HG03571 (cell line): ENCODE data around the gene SLC25A47.

ENCODE experiments used
- ATAC-seq: cut with Tn5 transposase; IDR thresholded peaks from one replicate; pipeline ENCODE4 v1.9.1; 2021; ENCODE audit not compliant: unreplicated experiment

The SLC25A47 gene

DNA sequence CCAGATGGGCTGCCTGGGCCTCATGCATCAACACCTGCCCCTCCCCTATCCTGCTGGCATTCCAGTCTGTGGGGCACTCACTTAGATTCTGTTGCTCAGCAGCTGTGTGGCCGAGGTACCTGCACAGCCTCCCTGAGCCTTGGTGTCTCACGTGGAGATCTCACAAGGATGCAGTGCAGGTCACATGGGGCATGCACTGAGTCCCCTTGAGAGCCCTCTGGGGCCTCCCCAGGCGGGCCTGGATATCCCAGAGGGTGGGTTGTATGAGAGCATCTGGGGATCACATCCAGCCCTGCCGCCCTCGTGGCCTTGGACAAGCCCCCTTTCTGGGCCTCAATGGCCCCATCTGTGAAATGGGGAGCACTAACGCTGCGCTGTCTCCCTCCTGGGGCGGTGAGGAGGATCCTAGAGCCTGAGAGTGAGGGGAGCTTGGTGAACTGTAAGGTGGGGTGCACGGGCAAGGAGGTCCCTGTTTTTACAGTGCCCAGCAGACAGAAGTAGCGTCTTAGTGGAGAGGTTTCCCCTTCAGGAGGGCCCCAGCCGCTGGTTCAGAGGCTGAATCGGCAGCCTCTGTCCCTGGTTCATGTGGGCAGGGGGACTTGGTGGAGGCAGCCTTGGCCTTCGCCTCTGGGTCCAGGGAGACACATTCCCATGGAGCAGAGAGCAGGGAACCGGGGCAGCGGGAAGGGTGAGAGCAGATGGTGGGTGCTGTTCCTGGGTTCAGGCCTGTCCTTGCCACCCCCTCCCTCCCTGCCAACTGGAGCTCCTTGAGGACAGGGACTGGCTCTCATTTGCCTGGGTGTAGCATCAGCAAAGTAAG, 791 bp upstream of the SLC25A47 start:
- ATAC-seq, result no peak

DNA sequence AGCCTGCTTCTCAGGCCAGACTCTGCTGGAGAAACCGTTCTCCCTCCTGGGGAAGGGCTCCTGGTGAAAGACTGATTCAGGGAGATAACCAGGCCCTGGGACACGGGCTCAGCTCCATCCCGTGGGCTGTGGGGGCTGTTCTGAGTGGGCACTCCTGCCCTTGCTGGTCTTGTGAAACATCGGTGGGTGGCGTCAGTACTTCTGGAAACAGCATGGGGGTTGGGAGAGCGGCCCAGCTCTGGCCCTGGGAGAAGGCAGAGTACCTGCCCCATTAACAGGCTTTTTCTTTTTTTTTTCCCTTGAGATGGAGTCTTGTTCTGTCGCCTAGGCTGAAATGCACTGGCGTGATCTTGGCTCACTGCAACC, 786 bp downstream of the SLC25A47 start:
- no peak for ATAC-seq

DNA sequence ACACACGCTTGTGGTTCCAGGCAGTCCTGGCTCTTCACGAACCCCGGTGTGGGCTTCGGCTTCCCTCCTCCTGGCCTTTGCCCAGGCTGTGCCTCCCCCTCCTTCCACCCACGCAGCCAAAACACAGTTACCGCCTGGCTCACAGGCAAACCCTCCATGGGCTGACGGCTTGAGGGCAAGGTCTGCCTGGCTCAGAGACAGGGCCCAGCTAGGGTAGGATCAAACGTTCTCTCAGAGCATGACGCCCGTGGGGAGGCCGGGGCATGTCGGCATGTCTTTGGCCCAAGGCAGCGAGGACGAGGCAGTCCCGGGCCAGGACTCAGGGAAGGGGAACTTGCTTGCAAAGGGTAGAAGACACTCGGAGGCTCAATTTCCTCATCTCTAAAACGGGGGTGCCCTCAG, 2.1 kb downstream of the SLC25A47 start:
- ATAC-seq, result no peak

DNA sequence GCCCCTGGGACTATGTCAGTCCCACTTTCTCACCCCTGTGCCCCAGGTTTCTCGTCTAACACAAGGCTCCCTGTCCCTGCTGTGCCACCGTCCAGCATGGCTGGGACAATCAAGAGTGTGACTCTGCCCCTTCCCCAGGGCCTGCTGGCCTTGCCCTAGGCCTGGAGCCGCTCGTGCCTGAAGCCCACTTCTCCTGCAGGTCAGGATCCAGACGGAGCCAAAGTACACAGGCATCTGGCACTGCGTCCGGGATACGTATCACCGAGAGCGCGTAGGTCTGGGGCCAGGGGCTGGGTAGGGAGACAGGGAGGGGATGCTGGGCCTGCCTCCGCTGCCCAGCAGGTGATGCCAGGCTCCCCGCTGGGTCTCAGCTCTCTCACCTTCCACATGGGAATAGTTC, 2.8 kb downstream of the SLC25A47 start:
- no peak for ATAC-seq

DNA sequence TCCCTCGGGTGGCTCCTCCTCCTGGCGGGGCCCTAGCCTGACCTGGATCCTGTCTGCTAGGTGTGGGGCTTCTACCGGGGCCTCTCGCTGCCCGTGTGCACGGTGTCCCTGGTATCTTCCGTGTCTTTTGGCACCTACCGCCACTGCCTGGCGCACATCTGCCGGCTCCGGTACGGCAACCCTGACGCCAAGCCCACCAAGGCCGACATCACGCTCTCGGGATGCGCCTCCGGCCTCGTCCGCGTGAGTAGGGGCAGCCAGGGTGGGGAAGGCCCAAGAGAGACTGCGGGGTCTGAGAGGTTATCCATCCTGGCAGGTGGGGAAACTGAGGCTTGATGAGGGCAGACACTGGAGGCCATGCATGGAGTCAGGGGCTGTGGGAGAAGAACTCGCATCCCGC, 4.0 kb downstream of the SLC25A47 start:
- no peak for ATAC-seq

DNA sequence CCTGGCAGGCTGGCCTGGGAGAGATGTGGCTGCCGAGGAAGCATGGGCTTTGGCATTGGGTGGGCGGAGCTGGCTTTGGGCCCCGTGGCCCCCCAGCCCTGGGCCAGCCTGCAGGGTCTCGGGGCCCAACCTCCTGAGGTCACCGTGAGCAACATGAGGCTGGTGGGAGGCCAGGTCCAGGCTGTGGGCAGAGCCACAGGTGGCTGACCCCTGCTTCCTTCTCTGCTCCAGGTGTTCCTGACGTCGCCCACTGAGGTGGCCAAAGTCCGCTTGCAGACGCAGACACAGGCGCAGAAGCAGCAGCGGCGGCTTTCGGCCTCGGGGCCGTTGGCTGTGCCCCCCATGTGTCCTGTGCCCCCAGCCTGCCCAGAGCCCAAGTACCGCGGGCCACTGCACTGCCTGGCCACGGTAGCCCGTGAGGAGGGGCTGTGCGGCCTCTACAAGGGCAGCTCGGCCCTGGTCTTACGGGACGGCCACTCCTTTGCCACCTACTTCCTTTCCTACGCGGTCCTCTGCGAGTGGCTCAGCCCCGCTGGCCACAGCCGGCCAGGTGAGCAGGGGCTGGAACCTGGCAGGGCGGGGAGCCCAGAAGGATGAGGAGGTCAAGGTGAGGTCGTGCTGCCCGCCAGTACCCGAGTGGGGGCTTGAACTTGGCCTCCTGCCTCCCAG, 5.5 kb downstream of the SLC25A47 start:
- no peak for ATAC-seq

DNA sequence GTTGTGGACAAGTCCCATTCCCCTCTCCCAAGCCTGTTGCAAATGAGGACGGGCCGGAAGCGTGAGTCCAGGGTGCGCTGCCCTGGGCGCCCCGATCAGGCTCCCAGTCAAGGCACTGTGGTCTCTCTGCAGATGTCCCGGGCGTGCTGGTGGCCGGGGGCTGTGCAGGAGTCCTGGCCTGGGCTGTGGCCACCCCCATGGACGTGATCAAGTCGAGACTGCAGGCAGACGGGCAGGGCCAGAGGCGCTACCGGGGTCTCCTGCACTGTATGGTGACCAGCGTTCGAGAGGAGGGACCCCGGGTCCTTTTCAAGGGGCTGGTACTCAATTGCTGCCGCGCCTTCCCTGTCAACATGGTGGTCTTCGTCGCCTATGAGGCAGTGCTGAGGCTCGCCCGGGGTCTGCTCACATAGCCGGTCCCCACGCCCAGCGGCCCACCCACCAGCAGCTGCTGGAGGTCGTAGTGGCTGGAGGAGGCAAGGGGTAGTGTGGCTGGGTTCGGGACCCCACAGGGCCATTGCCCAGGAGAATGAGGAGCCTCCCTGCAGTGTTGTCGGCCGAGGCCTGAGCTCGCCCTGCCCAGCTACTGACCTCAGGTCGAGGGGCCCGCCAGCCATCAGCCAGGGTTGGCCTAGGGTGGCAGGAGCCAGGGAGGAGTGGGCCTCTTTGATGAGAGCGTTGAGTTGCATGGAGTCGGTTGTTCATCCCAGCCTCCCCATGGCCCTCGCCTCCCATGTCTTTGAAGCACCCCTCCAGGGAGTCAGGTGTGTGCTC, 6.3 kb downstream of the SLC25A47 start:
- ATAC-seq, result no peak

DNA sequence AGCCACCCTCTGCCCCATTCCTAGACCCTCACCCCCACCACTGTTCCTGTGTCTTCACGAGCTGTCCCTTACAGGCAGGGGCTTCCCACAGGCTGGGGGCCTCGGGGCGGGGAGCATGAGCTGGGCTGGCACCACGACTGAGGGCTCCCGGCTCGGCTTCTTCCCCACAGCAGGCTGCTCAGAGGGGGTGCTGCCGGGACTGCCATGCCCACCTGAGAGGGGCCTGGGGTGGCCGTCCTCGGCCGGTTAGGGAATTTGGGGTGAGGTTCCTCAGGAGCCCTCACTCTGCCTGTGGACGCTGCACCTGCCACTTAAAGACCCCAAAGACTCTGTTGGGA, 6.8 kb downstream of the SLC25A47 start:
- no peak for ATAC-seq

DNA sequence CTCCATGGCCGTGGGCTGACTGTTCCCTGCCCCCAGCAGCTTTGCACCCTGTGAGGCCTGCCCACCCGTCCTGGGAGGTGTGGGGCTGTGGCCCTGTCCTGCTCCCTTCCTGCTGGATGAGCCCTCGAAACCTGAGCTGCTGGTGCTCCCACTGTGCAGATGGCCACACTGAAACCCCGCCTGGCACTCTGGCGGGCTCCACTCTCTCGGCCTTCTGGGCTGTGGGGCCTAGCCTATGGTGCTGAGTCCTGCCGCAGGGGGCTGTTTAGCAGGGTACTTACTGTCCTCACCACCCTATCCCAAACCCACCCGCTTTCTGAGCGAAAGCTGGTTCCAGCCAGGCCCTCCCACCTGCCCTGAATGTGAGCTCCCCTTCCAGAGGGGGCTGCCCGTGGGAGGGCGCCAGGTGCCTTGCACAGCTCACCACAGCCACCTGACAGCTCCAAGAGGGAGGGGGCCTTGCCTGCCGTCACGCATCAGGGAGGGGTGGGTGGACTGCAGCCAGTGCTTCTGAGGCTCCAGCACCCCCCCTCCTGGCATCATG, 7.3 kb downstream of the SLC25A47 start:
- no peak for ATAC-seq

DNA sequence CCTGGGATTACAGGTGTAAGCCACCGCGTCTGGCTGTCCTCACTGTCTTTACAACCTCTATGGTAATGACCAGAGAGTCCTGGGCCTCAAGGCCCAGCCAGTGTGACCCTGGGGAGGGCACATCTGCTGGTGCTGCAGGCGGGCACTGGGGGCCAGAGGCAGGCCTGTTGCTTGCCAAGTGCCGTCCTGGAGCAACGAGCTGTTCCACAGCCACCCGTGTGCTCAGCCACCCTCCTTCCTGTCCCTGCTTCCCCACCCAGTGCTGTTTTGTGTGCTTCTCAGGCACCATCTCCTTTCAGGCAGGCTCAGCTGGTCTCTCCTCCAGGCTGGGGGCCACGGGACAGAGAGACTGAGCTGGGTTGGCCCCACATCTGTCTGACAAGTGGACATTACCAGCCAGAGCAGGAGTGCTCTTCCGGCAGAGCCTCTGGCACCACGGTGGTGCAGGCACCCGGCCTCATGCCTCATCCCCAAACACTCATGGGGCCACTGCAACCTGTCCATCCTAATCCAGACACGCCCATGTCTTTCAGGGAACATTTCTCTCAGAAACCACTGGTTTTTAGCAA, 9.0 kb downstream of the SLC25A47 start:
- no peak for ATAC-seq

DNA sequence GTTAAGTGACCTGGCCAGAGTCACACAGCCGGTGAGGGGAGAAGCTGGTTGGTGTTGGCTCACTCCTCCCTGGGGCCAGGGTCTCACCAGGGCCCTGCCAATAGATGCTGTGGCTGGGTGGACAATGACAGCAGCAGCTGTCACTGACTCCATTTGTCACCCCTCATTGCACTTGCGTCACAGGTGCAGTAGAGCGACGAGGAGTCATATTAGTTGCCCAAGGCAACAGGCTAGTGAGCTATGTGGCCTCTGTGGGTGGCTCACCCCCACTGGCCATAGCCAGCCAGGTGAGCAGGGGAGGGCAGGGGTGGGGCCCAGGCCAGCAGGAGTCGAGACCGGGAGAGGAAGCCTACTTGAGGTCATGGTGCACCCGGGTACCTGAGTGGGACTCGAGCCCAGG, 9.7 kb downstream of the SLC25A47 start:
- ATAC-seq, result peak; percentile 48

DNA sequence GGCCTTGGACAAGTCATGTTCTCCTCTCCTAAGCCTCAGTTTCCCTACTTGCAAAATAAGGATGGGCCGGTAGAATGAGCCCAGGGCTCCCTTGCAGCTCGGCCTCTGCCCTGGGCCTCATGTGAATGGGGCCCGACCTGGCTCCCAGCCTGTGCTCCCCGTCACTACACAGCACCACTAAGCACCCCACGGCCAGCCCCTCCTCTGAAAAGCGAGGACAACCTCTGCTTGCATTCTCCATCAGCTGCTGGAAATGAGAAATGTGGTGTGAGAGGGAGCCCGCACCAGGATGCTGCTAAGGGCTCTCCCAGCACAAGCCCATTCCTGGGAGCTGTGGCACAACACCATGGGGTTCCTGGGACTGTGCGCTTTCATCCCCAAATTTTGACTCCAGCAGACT, 10.2 kb downstream of the SLC25A47 start:
- ATAC-seq, result no peak

DNA sequence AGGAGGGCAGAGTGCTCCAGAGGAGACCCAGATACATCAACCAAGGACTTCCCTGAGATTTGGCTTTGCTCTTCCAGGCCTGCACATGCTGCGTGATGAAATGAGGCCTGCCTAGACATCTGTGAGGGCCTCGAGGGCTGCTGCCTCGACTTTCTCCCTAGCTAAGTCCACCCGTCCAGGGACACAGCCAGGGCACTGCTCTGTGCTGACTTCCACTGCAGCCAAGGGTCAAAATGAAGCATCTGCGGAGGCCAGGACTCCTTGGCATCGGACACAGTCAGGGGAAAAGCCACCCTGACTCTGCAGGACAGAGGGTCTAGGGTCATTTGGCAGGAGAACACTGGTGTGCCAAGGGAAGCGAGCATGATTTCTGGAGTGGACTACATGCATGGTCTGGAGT, 10.7 kb downstream of the SLC25A47 start:
- no peak for ATAC-seq

DNA sequence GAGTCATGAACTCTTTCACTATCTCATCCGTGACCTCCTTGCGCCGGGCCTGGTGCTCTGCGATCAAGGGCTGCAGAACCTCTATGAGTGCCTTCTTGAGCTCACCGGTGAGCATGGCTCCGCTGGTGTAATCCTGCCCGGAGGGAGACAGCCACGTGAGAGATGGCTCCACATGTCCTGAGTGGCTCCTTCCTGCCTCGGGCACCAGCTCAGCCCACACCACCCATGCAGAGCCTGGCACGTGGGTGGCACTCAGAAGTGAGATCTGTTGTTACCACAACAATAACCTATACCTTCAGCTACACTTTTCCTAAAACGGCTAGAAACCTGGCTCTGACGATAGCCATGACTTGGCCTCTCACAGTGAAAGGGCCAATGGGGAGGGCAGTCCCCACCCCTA, 11.8 kb downstream of the SLC25A47 start:
- ATAC-seq, result no peak

DNA sequence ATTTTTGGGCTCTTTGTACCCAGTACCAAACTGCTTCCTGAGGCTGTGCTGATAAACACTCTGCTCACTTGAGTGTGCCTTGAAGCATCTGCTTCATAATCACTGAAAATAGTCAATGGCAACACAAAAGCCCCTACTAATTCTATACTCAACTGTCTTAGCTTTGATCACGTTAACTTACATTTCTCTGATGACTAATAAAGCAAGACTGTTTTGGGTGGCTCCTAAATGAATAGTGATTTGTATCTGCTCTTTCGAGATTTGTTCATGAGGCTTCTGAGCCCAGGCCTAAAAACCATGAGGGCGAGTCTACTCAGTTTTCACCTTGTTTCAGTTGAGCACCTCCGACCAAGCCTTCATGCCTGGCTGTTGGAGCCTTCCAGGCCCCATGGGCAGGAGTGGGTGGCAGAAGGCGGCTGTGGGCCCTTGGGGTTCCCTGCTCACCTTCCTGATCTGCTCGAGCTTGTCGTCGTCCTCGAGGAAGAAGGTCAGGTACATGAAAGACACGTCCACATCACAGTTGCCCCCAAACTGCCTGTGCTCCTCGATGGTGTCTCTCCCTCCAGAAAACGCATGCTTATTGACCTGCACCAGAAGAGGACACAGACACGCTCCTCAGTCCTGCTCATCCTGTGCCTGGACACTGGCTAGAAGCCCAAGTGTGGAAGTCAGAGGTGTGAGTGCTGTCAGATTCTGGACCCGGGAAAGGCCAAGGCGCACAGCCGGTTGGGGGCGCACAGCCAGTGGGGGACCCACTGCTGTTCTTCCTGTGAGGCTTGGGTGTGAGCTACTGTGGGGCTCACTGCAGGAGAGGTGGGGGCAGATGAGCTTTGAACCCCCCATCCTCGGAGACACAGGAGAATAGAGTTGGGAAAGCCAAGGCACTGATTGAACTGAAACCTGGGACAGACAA, 13.7 kb downstream of the SLC25A47 start:
- ATAC-seq, result no peak

DNA sequence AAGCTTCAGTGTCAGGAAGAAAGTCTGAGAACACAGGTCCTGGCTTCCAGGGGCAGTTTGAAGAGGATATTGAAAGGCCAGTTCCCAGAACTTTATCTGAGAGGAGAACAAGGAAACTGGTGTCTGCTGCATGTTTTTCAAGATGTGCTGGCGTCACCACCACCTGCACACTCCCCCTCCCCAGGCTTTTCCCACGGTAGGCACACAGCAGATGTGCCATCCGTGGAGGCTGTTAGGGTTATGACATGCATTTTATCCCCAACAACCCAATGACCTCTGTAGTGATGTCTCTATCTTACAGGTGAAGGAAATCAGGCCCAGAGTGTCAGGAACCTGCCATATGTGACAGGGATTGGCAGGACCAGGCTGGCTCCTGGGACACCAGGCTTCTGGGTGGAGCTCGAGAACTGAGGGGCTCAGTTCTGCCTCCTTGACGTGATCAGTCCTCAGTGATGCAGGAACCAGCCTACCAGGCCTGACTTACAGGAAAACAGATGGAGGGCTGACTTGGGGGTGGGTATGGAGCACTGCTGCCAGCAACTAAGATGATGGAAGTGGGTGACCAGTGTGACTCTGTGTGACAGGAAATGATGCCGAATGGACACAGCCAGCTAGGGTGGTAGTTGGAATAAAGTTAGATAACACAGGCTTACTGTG, 16.8 kb downstream of the SLC25A47 start:
- ATAC-seq, result no peak

DNA sequence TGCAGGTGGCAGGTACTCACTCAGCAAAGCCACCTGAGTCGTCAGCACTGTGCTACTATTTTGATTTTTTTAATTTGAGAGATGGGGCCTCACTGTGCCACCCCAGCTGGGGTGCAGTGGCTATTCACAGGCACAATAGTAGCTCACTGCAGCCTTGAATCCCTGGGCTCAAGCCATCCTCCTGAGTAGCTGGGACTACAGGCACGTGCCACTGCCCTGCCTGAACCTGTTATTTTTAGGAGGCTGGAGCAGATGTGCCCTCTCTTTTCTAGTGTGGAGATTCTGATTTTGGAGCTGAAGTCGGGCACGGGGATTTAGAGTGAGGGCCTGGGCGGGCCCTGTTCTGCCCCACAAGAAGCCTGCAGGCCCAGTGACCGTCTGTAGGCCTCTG, 17.3 kb downstream of the SLC25A47 start:
- ATAC-seq, result no peak

DNA sequence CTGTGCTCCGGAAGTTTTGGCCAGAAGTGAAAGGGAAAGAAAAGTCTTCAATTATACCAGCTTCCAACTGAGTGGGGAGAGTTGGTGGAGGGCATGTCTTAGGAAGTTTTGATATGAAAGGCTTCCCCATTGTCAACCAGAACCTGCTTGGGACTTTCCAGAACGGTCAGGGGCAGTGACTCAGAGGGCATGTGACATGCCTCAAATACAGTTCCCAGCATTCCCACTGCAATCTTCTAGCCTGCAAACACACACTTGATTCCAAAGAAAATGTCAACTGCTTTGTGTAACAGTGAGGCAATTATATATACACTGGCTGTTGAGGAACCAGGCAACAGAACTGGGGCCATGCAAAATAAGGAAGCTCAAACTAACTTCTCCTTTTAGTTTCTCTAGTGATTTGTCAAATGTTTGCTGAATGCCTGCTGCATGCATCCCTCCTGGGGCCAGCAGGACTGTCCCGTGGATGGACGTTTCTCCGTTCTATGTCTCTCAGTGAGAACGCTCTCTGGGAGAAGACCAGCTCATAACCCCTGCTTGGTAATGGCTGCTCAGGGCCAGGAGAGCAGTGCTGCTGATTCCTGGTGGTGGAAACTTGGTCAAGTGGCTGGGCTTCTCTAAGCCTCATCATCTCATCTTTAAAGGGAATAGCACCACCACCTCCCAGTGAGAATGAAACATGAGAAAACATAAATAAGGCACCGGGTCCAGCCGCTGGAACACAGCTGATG, 18.3 kb downstream of the SLC25A47 start:
- ATAC-seq, result no peak

DNA sequence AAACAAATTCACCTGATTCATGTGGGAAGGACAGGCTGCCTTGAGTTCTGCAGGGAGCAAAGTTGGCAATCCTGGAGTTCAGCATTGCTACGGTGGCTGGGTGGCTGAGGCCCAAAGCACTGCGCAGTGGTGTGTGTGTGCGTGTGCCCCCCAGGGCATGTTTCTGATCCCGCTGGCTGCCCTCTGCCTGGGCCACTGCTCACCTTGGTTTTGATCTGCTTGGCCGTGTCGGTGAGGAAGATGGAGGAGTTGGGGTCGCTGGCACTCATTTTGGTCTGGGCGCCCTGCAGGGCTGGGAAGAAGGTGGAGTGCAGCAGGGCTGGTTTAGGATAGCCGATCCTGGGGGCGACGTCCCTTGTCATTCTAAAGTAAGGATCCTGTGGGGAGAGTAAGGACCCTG, 19.1 kb downstream of the SLC25A47 start:
- ATAC-seq, result no peak
